ENCODE results near the gene HMGXB3.
"Not testable (repeated sequence)": the region's sequence is repeated elsewhere in the genome, so short reads cannot be mapped to it uniquely, and the experiment has no call there.

The HMGXB3 gene

DNA sequence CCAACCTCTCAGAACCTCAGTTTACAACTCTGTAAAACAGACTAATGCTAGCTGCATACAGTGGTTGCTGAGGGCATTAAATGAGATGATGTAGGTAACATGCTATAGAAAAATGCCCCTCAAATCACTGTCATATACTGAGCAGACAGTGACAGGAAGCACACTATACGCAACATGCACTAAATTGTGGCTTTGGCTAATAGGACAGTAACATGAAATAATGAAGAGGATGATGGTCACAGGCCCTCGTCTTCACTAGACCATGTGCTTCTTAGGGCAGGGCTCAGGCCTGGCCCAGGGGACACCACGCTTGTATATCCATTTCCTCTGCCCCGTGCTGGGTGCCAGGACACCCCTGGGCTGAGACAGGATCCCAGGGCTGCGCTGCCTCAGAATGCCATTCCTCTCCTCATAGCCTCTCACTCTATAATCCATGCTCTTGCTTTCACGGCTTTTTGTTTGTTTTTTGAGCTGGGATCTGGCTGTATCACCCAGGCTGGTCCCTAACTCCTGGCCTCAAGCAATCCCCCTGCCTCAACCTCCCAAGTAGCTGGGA is 66.9 kb downstream of the HMGXB3 start:
- DNase-seq (ENCODE audit: low read depth in 3 of 3): no peak

DNA sequence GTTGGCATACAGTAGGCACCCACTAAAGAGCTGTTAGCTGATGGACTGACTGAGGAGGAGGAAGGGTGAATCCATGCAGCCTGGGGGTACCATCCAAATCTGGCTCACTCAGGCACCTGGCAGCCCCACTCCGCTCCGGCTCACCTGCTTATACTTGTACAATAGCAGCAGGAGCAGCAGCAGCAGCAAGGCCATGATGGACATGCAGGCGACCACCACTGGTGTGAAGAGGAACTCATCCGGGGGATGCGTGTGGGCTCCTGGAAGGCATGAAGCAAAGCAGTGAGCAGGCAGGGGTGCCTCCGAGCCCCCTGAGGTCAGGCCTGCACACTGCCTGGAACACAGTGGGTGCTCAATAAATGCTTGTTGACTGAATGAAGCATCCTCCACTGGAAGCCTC is 67.5 kb downstream of the HMGXB3 start:
- no peak for DNase-seq (ENCODE audit: low read depth in 3 of 3)

DNA sequence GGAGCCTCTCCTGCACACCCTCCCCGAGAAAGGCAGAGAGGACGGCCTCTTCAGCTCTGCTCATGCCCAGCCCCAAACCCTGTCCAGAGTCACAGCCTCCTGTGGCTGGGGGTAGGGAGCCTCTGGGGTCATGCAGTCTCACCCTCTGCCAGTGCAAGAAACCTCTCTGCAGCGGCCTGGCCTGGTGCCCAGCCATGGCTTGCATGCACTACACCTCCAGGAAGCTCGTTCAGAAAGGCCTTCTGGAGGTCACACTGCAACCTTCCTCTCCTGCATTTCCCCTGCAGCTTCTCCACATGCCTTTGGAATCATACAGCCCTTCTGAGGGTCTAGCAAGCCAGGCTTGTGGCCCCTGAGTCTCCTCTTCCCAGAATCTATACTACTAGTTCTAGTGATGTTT is 67.9 kb downstream of the HMGXB3 start:
- no peak for DNase-seq (ENCODE audit: low read depth in 3 of 3)

DNA sequence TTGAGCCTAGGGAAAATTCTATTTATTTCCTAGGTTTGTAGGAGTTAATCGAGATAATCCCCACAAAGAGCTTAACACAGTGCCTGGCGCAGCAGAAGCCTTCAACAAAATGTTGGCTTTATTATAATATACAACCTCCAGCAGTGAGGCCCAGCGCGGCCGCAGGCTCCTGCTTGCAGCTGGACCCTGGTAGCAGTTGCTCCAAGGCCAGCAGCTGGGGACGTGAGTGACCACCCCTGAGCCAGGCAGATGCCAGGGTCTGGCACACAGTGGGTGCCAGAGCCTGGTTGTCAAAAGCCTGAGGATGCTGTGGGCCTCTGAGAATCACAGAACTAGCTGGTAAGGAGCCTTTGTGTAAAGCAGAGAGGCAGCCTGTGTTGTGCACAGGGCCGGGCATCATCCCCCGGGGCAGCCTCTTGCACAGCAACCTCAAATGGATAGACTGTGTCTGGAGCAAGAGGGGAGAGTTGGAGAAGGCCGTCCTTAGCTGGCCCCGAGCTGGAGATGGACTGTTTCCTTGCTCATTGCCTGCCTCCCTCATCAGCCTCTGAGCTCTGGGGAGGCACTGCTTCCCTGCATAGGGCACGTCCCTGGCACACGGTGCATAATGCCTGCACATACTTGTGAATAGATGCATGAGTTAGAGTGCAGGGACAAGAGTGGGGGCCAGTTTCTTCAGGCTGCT is 68.6 kb downstream of the HMGXB3 start:
- DNase-seq (ENCODE audit: low read depth in 3 of 3): no peak

DNA sequence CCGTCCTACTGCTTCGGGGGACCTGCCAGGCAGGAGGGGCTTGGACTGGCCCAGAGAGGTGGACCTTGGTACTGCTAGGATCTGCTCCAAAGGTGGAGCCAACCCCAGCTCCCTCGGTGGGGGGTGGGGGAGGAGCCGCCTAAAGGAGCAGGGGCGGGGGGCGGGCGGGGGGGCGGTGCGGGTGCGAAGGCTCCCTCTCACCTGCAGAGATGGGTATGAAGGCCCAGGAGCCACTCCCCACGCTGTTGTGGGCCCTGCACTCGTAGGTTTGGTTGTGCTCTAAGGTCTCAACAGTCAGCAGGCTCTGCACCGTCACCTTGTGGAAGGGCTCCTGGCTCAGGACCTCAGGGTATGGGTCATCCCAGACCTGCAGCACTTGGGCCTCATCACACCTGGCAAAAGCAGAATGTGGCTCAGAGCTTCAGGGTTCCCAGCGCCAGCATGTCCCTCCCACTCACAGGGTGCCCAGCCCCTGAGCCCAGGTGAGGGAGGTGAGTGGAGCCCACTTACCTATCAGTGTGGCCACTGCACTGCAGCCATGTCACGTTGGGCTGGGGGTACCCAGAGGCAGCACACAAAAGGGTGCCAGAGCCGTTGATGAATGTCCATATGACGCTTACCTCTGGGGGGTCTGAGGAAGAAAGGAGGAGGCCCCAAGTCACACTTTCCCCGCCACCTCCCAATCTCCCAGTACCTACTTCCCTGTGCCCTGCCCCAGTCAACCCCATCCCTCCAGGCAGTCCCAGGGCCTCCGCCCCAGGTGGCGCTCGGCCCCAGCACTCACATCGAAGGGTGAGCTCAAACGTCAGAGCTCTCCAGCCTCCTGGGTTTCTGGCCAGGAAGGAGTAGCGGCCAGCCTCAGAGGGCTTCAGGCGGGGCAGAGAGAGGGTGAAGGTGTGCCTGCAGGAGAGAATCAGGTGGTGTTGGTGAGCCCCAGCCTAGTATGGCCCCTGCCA is 69.4 kb downstream of the HMGXB3 start:
- no peak for DNase-seq (ENCODE audit: low read depth in 3 of 3)

DNA sequence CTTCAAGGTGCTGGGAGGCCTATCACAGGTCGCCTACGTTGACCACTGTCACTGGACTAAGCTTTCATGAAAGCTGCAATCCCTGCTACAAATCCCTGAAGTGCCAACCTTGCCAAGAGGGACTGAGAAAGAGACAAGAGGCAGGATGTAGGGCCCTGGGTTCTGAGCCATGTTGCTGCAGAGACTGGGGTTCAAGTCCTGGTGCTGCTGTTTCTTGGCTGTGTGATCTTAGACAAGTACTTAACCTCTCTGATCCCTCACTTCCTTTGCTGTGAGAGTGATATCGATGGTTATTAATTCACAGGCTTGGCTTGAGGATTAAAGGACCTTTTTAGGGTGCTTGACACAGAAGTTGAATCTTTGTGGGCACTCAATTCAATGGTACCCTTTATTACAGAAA is 70.3 kb downstream of the HMGXB3 start:
- DNase-seq (ENCODE audit: low read depth in 3 of 3): no peak

DNA sequence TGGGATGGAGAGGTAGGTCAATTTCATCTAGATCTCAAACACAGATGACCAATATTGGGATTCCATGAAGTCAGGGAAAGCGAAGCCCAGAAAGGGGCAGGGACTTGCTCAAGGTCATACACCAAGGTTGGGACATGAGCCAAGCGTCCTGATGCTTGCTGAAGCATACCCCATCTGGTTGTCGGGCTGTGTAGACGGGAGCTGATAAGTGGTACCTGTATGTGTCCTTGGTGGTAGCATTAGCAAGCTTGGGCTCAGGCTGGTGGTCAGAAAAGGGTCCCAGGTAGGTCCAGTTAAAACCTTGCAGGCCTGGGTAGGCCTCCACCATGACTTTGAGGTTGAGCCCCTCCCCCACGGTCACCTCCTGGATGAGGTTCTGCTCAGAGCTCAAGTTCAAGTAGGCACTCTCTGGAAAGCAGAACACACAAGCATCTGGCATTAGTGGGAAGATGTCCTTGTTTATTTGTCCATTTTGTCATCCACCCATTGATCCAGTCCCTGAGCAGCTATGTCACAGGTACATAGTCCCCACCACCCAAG is 72.6 kb downstream of the HMGXB3 start:
- DNase-seq (ENCODE audit: low read depth in 3 of 3): no peak

DNA sequence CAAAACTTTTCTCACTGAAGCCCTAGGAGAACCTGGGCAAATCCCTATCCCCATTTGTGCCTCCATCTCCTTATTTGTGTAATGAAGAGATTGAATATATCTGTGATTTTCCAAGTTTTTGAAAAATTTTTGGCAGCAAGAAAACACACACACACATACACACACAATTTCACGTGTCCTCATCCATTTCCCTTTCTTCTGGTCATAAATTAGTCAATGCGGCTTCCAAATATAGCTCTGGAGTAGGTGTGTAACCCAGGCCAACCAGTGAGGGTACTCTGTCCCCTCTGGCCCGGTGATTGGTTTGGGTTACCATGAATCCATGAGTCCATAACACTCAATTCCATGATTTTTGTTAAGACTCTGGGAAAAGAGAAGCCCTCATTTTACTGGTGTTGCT is 73.1 kb downstream of the HMGXB3 start:
- no peak for DNase-seq (ENCODE audit: low read depth in 3 of 3)

DNA sequence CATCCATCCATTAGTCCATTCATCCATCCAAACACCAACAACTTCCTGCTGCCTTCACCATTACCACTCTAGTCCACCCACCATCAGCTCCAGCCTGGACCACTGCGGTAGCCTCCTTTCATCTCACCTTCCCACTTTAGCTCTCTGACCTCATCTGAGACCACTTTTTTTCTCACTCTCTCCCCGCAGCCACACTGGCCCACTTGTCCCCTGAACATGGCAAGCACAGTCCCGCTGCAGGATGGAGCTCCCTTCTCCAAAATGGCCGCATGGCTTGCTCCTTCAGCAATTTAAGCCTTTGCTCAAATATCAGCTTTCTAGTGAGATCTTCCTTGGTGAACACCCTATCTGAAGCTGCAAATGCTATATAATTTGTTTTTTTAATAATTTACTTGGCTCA is 74.7 kb downstream of the HMGXB3 start:
- no peak for DNase-seq (ENCODE audit: low read depth in 3 of 3)

DNA sequence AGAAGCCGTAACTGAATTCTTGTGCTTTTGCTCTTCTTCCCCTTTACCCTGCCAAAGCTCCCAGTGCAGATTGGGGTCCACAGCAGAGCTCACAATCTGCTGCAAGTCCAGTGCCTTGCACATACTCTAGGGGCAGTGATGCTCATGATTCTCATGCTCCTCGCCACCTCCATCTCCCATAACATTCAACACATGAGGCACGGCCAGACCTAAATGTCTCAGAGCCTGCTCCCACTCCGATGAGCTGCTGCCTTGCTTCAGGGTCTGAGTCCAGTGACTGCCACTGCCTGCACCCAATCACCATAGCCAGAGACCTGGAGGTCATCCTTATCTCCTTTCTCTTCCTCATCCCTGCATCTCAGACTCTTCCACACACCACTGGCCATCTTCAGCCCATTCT is 75.3 kb downstream of the HMGXB3 start:
- DNase-seq (ENCODE audit: low read depth in 3 of 3): no peak

DNA sequence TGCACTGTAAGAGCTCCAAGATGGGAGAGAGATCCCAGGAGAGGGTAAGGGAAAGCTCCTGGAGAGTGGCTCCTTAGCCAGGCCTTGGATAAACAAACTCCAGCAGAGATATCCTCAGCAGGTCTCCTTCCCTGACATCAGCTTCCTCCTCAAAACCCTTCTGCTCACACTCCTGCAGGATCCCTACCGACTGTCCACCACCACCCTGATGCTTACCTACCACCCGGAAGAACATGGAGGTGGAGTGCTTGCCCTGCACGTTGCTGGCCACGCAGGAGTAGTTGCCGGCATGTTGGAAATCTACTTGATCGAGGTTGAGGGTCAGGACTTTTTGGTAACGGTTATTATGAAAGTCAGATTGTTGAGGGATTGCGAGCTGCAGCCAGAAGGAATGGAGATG is 76.5 kb downstream of the HMGXB3 start:
- no peak for DNase-seq (ENCODE audit: low read depth in 3 of 3)

DNA sequence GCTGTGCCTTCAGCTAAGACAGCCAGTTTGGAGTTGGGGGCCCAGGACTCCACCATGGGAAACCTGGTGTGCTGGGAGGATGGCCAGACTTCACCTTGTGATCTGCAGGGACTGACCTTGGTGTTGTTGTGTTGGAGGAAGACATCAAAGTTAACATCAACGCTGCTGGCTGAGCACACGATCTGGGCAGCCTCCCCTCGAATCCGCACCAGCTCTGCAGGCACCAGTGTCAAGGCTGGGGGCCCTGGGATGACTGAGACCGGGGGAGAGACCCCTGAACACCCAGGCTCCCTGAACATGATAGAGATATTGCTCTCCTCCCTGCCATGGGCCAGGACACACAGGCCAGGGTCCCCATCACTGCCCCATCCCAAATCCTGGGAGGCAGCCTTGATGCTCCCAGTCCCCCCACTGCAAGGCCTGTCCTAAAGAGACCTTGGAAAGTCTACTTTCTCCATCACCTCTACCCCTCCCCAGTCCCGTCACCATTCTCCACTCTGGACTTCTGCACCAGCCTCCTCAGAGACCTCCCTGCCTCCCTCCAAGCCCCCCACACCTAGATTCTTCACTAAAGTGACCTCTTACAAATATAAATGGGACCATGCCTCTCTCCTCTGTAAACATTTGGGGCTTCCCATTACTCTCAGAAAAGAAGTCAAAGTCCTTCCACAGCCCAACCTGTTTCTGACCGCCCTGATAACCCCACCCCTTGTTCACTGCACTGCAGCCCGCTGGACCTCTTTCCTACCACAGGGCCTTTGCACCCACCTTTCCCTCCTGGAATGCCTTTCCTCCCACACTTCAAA is 77.7 kb downstream of the HMGXB3 start:
- no peak for DNase-seq (ENCODE audit: low read depth in 3 of 3)

DNA sequence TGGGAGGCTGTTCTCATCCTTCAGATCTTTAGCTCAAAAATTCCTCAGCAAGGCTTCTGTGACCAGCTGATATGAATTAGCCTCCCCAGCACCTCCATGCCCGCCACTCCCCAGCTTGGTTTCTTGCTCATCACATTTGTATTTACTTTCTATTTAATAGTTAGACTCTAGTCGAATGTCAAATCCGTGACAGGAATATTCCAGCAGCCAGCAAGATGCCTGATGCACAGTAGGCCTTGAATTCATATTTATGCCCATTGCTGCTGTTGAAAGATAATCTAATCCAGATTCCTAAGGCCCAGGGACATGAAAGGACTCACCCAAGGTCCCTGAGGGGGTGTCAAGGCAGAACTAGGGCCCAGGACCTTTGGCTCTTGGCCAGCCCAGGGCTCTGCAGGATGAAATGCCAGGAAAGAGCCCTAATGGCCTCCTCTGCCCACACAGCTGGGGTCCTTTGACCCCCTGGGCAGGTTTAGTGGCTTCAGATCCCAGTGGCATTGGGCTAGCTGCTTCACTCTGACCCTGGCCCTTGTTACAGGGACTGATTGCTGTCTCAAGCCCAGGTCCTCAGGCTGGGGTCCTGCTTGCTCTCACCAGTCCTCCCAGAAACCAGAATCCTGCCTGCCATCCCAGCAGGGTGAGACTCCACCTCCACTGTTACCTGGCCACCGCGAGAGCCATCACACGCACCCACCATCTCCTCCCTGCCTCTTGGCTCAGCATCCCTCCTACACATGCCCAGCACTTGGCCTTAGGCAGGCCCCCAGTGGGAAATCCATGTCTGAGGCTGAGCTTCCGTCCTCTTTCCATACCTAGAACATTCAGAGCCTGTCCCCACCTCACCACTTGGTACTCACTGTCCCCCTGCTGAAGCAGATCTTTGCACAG is 78.5 kb downstream of the HMGXB3 start:
- DNase-seq (ENCODE audit: low read depth in 3 of 3): no peak

DNA sequence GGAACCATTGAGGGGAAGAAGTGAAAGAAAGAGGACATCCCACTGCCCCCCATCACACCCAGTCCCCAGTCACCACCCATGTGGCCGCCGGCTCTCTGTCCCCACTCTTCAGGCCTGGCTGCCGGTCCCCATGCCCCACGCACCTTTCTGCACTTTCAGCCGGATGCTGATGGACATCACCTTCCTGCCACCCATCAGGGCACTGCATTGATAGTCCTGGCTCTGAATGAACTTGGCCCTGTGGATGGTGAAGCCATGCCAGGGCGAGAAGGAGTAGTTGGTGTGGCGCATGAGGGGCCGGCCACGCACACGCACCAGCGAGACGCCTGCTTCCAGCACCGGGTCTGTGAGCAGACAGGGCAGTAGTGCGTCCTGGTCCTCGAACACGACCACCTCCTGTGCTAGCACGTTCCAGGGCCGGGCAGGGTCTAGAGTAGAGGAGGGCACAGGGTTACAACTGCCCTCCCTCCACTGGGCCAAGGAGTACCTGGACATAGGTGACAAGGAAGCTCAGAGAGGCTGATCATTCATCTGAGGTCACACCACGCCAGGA is 79.4 kb downstream of the HMGXB3 start:
- no peak for DNase-seq (ENCODE audit: low read depth in 3 of 3)

DNA sequence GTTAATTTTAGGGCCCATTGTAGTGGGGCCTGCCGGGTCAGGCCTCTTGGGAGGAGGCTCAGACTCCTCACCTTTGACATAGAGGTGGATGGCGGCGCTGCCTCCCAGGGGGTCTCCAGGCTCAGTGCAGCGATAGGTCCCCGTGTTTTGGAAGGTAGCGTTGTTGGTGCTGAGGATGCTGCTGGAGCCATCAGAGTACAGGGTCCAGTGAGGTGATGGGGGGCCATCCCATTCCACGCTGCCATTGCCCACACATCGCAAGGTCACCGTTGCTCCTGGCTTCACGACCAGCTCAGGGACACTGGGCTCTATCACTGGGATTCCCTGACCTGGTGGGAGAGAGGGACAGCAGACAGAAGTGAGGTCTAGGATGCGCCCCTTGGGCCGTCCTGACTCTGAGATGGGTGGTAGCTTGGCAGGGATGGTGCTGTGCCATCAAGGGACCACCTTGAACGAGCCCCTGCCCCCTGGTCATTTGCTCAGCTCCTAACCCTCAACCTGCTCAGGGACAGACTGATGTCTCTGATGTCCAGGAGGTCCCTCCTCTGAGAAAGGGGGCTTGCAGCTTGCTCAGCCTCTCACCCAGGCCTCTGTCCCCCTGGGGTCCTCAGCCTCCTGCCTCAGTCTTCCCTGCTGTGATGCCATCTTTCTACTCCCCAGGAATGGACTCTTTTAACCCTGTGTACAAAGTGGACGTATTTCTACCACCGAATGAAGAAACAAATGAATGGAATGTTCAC is 80.3 kb downstream of the HMGXB3 start:
- no peak for DNase-seq (ENCODE audit: low read depth in 3 of 3)

DNA sequence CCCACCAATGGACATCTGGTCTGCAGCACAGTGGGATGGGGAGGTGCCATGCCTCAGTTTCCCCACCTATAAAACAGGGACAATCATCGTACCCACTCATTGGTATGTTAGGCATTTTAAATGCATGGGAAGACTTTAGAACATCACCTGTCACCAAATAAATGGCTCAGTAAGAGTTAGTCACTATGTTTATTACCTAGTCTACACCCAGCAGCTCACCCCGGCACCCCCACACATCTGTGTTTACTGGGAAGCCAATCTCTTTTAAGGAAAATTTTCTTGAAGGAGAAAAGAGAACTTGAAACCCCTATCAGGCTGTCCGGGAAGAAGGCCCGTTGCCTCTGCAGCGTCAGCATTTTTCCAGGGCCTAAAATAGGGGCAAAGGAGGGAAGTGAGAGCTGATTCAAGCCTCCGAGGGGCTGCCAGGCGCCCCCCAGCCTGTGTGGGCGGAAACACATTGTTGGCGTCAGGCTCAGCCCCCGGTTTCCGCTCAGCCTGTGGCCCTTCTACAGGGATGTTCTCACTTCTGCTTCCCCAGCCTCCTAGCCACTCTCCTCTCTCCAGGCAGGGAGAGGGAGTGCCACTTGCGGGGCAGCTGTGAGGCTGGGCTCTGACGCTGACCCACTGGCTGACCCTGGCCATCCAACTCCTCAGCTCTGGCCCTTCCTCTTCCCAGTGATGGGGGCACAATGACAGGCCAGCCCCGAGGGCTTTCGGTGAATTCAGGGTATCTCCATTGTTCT is 81.2 kb downstream of the HMGXB3 start:
- no peak for DNase-seq (ENCODE audit: low read depth in 3 of 3)

DNA sequence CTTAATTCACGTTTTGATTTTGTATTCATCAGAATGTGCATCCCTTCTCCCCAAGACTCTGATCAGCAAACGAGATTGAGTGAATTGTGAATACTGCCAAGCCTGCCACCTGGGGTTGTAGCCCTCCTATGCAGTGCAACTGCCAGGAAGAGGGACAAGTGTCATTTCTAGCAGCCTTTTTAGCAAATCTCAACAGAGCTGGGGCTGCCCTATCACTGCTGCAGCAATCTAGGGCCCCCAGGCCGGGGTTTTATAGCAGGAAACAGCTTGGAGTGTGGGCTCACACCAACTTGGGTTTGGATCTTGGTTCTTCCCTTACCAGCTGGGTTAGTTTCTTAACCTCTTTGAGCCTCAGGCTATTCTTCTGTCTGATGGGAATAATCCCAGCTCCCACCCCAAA is 81.8 kb downstream of the HMGXB3 start:
- DNase-seq (ENCODE audit: low read depth in 3 of 3): no peak

DNA sequence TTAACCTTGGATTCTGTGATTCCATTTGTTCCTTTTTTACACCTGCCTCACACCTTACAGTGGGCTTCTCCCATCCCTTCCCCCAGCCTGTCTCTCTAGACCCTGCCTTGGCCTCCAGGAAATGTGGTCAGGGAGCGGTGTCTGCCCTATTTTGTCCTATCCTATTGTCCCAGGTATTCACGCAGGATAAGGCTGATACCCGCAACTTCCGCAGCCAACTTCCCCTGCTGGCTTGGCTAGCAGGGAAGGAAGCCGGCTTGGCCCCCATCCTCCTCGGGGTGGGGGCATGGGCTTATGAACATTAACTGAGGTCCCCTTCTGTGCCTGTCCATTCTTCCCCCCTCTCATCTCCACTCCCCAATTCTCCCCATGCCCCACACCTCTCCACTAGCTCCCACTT is 82.3 kb downstream of the HMGXB3 start:
- no peak for DNase-seq (ENCODE audit: low read depth in 3 of 3)

DNA sequence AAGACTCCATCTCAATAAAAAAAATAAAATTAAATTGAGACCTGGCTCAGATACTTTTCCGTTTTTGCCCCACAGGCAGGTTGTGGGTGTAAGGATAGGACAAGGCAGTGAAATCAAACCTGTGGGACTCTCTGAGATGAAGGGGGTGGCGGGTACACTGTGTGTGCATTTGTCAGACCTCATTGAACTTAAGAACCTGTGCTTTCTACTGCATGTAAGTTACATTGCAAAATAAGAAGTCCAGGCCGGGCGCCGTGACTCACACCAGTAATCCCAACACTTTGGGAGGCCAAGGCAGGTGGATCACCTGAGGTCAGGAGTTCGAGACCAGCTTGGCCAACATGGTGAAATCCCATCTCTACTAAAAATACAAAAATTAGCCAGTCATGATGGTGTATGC is 84.2 kb downstream of the HMGXB3 start:
- DNase-seq (ENCODE audit: low read depth in 3 of 3): not testable (repeated sequence)

Data from stimulated activated CD4-positive, alpha-beta T cell treated with anti-CD3 and anti-CD28 coated beads, TNF-alpha, amount 100 ng/mL, for 4 hours (primary cell).